SH-SY5Y (cell line): ENCODE measurements around the gene PWWP2B.

ENCODE experiments used
- GATA2 ChIP-seq: IDR thresholded peaks from 2 replicates; pipeline ENCODE4 v1.6.1; 2011; ENCODE audit warnings: mild to moderate bottlenecking, low read depth, low read length
- GATA3 ChIP-seq: IDR thresholded peaks from 2 replicates; pipeline ENCODE4 v1.6.1; 2011; ENCODE audit warnings: low read depth, mild to moderate bottlenecking, low read length, moderate library complexity

- TF ChIP-seq GATA2 (no peak), GATA3 (no peak)
Measured at GRCh38 chr10:132393695-132394181, 3.3 kb upstream of the PWWP2B start.
